IPS DF 6.9 (cell line): ENCODE data around the gene RBBP6.
A peak's percentile ranks its signal among the peaks of the same experiment; 100 is the strongest.
"Not testable (repeated sequence)": the region's sequence is repeated elsewhere in the genome, so short reads cannot be mapped to it uniquely, and the experiment has no call there.

Experiments
- DNase-seq: peaks from one replicate; pipeline ENCODE4 v3.0.0-alpha.2; 2013; ENCODE audit warnings: low read depth, low spot score
- H3K27ac ChIP-seq: one replicate; pipeline ENCODE4 v1.5.1; 2013; ENCODE audit warnings: low read length, control low read depth
- H3K27me3 ChIP-seq: 2 replicates; pipeline ENCODE4 v1.6.1; 2013; ENCODE audit warnings: mild to moderate bottlenecking, low read length; ENCODE audit not compliant: control insufficient read depth, insufficient read depth
- H3K36me3 ChIP-seq: 2 replicates; pipeline ENCODE4 v1.6.1; 2013; ENCODE audit warnings: low read length; ENCODE audit not compliant: control insufficient read depth, insufficient read depth
- H3K4me1 ChIP-seq: 2 replicates; pipeline ENCODE4 v1.6.1; 2013; ENCODE audit warnings: low read length; ENCODE audit not compliant: control insufficient read depth, insufficient read depth
- H3K4me3 ChIP-seq: 2 replicates; pipeline ENCODE4 v1.5.1; 2013; ENCODE audit warnings: mild to moderate bottlenecking, low read length
- H3K9me3 ChIP-seq: 2 replicates; pipeline ENCODE4 v1.6.1; 2013; ENCODE audit warnings: low read length, inconsistent platforms; ENCODE audit not compliant: control insufficient read depth, insufficient read depth
- WGBS: extraction: QIAGEN DNeasy Blood & Tissue Kit; methylation state at CpG from one replicate; pipeline ENCODE4 v1.1.7; 2013; ENCODE audit warnings: mixed read lengths, missing lambda C conversion rate; ENCODE audit not compliant: insufficient read length, insufficient coverage; 5-methylcytosine and 5-hydroxymethylcytosine counted together

Gene RBBP6

GRCh38 chr16:24539295-24539849, at the start of gene RBBP6:
RBBP6 (plus strand) TSS chr16:24539566; CDS start chr16:24540627, 1,061 bp downstream.
- H3K27ac ChIP-seq: no peak within 1 kb of the TSS
- no CpG with 5 or more reads among the region's 68 CpGs for WGBS
- no peaks in the 10 kb centered on the region for H3K4me1 ChIP-seq
- DNase-seq: peak; percentile 68
- peak within 1 kb of the TSS; percentile 86 for H3K4me3 ChIP-seq
- no peaks in the 10 kb centered on the region for H3K9me3 ChIP-seq
- no peaks in the 10 kb centered on the region for H3K36me3 ChIP-seq
- H3K27me3 ChIP-seq: no peaks in the 10 kb centered on the region

- H3K27ac ChIP-seq: no peak overlapping the region
- no peaks in the 10 kb centered on the region for H3K27me3 ChIP-seq
- no peak overlapping the region for H3K4me3 ChIP-seq
- H3K36me3 ChIP-seq: no peaks in the 10 kb centered on the region
- no peaks in the 10 kb centered on the region for H3K9me3 ChIP-seq
- no CpG with 5 or more reads among the region's 2 CpGs for WGBS
- H3K4me1 ChIP-seq: no peaks in the 10 kb centered on the region
- DNase-seq: no peak
These were observed 48.5 kb upstream of the RBBP6 start for GRCh38 chr16:24490866-24491265.

- no CpG with 5 or more reads among the region's 2 CpGs for WGBS
- no peaks in the 10 kb centered on the region for H3K9me3 ChIP-seq
- H3K27ac ChIP-seq: no peak overlapping the region
- no peaks in the 10 kb centered on the region for H3K4me1 ChIP-seq
- DNase-seq: no peak
- no peak overlapping the region for H3K4me3 ChIP-seq
- H3K36me3 ChIP-seq: no peaks in the 10 kb centered on the region
- H3K27me3 ChIP-seq: no peaks in the 10 kb centered on the region
These were observed 47.6 kb upstream of the RBBP6 start for GRCh38 chr16:24491731-24492130.

- H3K27me3 ChIP-seq: no peaks in the 10 kb centered on the region
- no peak overlapping the region for H3K4me3 ChIP-seq
- WGBS: no CpG with 5 or more reads among the region's 7 CpGs
- DNase-seq: no peak
- H3K9me3 ChIP-seq: no peaks in the 10 kb centered on the region
- no peak overlapping the region for H3K27ac ChIP-seq
- no peaks in the 10 kb centered on the region for H3K36me3 ChIP-seq
- peaks cover 3% of the 10 kb centered on the region for H3K4me1 ChIP-seq
These were observed 45.5 kb upstream of the RBBP6 start for GRCh38 chr16:24493821-24494220.

GRCh38 chr16:24495207-24495606, 44.2 kb upstream of the RBBP6 start:
- H3K4me3 ChIP-seq, DNase-seq, H3K27ac ChIP-seq, H3K9me3 ChIP-seq, H3K36me3 ChIP-seq, H3K4me1 ChIP-seq, H3K27me3 ChIP-seq: not testable (repeated sequence)
- no CpG with 5 or more reads among the region's 9 CpGs for WGBS

- peaks cover 3% of the 10 kb centered on the region for H3K4me1 ChIP-seq
- H3K9me3 ChIP-seq: no peaks in the 10 kb centered on the region
- DNase-seq: no peak
- no peaks in the 10 kb centered on the region for H3K36me3 ChIP-seq
- H3K27me3 ChIP-seq: no peaks in the 10 kb centered on the region
- no CpG with 5 or more reads among the region's 3 CpGs for WGBS
- no peak overlapping the region for H3K27ac ChIP-seq
- H3K4me3 ChIP-seq: no peak overlapping the region
These were observed 41.9 kb upstream of the RBBP6 start for GRCh38 chr16:24497440-24497839.

GRCh38 chr16:24499193-24499814, 40.1 kb upstream of the RBBP6 start:
- H3K27ac ChIP-seq: no peak overlapping the region
- no peaks in the 10 kb centered on the region for H3K9me3 ChIP-seq
- DNase-seq: no peak
- no CpG with 5 or more reads among the region's 15 CpGs for WGBS
- H3K36me3 ChIP-seq: no peaks in the 10 kb centered on the region
- peaks cover 3% of the 10 kb centered on the region for H3K4me1 ChIP-seq
- H3K27me3 ChIP-seq: no peaks in the 10 kb centered on the region
- H3K4me3 ChIP-seq: no peak overlapping the region

GRCh38 chr16:24504472-24505345, 34.7 kb upstream of the RBBP6 start:
- Histone ChIP-seq H3K4me1 (no peaks in the 10 kb centered on the region), H3K36me3 (no peaks in the 10 kb centered on the region), H3K9me3 (no peaks in the 10 kb centered on the region), H3K27ac (no peak overlapping the region), H3K4me3 (no peak overlapping the region), H3K27me3 (no peaks in the 10 kb centered on the region)
- WGBS: no CpG with 5 or more reads among the region's 18 CpGs
- DNase-seq: no peak

GRCh38 chr16:24505959-24506358, 33.4 kb upstream of the RBBP6 start:
- no CpG with 5 or more reads among the region's 4 CpGs for WGBS
- Histone ChIP-seq H3K4me1 (no peaks in the 10 kb centered on the region), H3K36me3 (no peaks in the 10 kb centered on the region), H3K27me3 (no peaks in the 10 kb centered on the region), H3K4me3 (no peak overlapping the region), H3K9me3 (no peaks in the 10 kb centered on the region), H3K27ac (no peak overlapping the region)
- no peak for DNase-seq

- DNase-seq: no peak
- Histone ChIP-seq H3K4me1 (no peaks in the 10 kb centered on the region), H3K27me3 (no peaks in the 10 kb centered on the region), H3K9me3 (no peaks in the 10 kb centered on the region), H3K4me3 (no peak overlapping the region), H3K27ac (no peak overlapping the region), H3K36me3 (no peaks in the 10 kb centered on the region)
- WGBS: no CpG with 5 or more reads among the region's 5 CpGs
These were observed 31.3 kb upstream of the RBBP6 start for GRCh38 chr16:24507959-24508480.
